ENCODE measurements around the gene CACNG3. TPM values are rescaled to one million over a fixed set of nuclear protein-coding genes. Genes with fewer than 3 reads are reported as not detected.

Gene CACNG3
- total RNA-seq, 3 donors from 2014 or later (not counting 1 experiment from before 2014, with no cell fraction given), result not detected

DNA sequence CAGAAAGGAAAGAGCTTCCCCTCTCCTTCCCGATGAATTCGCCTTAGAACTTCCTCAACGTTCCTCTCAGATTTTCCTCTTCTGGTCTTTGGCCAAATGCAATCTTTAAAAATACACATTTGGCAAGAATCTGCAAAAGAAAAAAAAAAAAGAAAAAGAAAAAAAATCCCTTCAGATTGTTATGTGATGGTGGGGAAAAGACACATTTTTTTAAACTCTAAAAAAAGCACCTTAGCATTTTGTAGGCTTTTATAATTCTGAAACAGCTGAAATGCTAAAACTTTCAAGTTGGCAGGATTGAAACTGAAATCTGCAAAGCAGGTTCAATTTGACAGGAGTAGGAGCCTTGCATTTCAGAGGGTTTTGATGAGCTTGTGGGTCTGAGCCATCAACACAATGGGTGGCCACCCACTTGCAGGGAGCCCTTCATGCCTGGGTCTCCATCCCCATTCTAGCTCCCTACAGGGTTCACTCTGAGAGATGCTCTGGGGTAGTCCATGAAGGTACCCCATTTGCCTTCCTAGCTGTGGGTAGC lies 33.1 kb downstream of the CACNG3 start:
- Histone ChIP-seq H3K4me1 (ENCODE audit: control insufficient read depth, insufficient read depth, low read length) (no peaks in the 10 kb centered on the region), H3K27ac (ENCODE audit: low read length) (no peak overlapping the region), H3K9me3 (ENCODE audit: control insufficient read depth, insufficient read depth, low read length) (no peaks in the 10 kb centered on the region), H3K36me3 (ENCODE audit: control insufficient read depth, insufficient read depth, low read length) (no peaks in the 10 kb centered on the region), H3K4me3 (ENCODE audit: low read length) (no peak overlapping the region), H3K27me3 (ENCODE audit: control insufficient read depth, insufficient read depth, low read length) (no peaks in the 10 kb centered on the region)
- no peak overlapping the region for H3K27ac Mint-ChIP-seq
- DNase-seq (no peak), ATAC-seq (no peak)
- 0% methylated on average over 2 of the region's 3 CpGs for WGBS (ENCODE audit: insufficient coverage)
- H3K9me3 Mint-ChIP-seq, result no peaks in the 10 kb centered on the region
- peaks cover 21 to 35% of the 10 kb centered on the region in 2 donors for H3K27me3 Mint-ChIP-seq (ENCODE audit: low read depth in 2 of 2)
- H3K36me3 Mint-ChIP-seq, result no peaks in the 10 kb centered on the region
- H3K4me3 Mint-ChIP-seq, result no peak overlapping the region
- TF ChIP-seq, protein P1, sequence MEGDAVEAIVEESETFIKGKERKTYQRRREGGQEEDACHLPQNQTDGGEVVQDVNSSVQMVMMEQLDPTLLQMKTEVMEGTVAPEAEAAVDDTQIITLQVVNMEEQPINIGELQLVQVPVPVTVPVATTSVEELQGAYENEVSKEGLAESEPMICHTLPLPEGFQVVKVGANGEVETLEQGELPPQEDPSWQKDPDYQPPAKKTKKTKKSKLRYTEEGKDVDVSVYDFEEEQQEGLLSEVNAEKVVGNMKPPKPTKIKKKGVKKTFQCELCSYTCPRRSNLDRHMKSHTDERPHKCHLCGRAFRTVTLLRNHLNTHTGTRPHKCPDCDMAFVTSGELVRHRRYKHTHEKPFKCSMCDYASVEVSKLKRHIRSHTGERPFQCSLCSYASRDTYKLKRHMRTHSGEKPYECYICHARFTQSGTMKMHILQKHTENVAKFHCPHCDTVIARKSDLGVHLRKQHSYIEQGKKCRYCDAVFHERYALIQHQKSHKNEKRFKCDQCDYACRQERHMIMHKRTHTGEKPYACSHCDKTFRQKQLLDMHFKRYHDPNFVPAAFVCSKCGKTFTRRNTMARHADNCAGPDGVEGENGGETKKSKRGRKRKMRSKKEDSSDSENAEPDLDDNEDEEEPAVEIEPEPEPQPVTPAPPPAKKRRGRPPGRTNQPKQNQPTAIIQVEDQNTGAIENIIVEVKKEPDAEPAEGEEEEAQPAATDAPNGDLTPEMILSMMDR (IDR thresholded peaks at IDR 0.05), result no peak
- no peaks in the 10 kb centered on the region for H3K4me1 Mint-ChIP-seq
- intact Hi-C loops (cut with micrococcal nuclease), result no loop called here

DNA sequence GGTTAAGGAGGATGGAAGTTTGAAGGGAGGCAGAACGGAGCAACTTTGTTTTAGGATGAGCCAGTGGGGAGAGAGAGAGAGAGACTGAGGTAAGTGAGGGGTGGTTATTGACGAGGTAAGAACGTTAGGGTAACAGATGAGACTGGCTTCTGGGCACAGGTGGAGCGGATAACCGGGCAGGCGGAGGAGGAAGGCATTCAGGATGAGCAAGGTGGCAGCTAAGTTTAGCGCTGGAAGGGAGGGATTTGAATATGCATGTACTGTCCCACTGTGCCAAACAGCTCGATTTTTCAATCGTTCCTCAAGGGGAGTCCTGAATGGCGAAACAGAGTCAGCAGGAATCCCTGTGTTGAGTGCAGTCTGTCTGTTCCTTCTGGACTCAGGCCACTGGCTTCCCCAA lies 35.8 kb downstream of the CACNG3 start:
- H3K36me3 ChIP-seq (ENCODE audit: control insufficient read depth, insufficient read depth, low read length), result no peaks in the 10 kb centered on the region
- TF ChIP-seq, protein P1 (IDR thresholded peaks at IDR 0.05), result no peak
- H3K4me3 Mint-ChIP-seq, result no peak overlapping the region
- H3K36me3 Mint-ChIP-seq, result no peaks in the 10 kb centered on the region
- intact Hi-C loops (cut with micrococcal nuclease), result no loop called here
- no peak overlapping the region for H3K27ac ChIP-seq (ENCODE audit: low read length)
- no peaks in the 10 kb centered on the region for H3K4me1 Mint-ChIP-seq
- peaks cover 17 to 45% of the 10 kb centered on the region in 2 donors for H3K27me3 Mint-ChIP-seq (ENCODE audit: low read depth in 2 of 2)
- H3K9me3 ChIP-seq (ENCODE audit: control insufficient read depth, insufficient read depth, low read length), result no peaks in the 10 kb centered on the region
- no peaks in the 10 kb centered on the region for H3K27me3 ChIP-seq (ENCODE audit: control insufficient read depth, insufficient read depth, low read length)
- H3K9me3 Mint-ChIP-seq, result no peaks in the 10 kb centered on the region
- no peaks in the 10 kb centered on the region for H3K4me1 ChIP-seq (ENCODE audit: control insufficient read depth, insufficient read depth, low read length)
- DNase-seq (no peak), ATAC-seq (no peak)
- no peak overlapping the region for H3K4me3 ChIP-seq (ENCODE audit: low read length)
- WGBS (ENCODE audit: insufficient coverage), result 63% methylated on average over 10 of the region's 10 CpGs
- no peak overlapping the region for H3K27ac Mint-ChIP-seq

DNA sequence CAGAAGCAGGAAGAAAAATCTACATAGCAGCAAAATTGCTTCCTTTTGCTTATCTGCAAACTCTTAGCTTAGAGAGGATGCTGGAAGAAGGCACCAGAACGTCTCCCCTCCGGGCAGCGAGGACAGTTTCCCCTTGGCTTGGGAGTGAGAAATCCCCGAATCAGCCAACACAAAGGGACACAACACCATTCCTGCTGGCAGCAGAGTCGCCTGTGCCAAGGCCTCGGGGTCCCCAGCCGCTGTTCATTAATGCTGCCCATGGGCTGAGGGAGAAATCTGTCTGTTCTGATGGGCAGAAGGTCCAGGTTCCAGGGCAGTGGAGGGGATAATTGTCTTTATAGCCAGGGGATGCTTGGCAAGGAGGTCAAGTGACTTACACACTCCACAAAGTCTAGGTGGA lies 38.0 kb downstream of the CACNG3 start:
- TF ChIP-seq, protein P1 (IDR thresholded peaks at IDR 0.05), result no peak
- H3K27me3 Mint-ChIP-seq (ENCODE audit: low read depth in 2 of 2), result peaks cover 19 to 52% of the 10 kb centered on the region in 2 donors

DNA sequence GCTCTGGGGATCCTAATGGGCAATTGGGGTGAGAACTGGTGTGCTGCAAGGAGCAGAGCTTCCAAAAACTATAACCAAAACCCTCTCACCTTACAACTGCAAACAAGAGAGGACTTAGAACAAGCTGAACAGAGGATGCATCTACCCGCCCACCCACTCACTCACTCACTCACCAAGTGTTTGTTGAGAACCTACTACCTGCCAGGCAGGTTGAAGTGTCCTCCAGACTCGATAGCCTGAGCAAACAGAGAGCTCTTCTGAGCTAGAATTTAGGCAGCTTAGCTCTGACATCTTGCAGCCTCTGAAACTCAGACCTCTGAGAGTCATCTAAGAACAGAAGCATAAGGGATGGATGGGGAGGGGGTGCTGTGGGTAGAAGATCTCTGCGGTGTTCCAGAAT lies 41.2 kb downstream of the CACNG3 start:
- Histone ChIP-seq H3K27ac (ENCODE audit: low read length) (no peak overlapping the region), H3K36me3 (ENCODE audit: control insufficient read depth, insufficient read depth, low read length) (no peaks in the 10 kb centered on the region), H3K27me3 (ENCODE audit: control insufficient read depth, insufficient read depth, low read length) (no peaks in the 10 kb centered on the region), H3K9me3 (ENCODE audit: control insufficient read depth, insufficient read depth, low read length) (no peaks in the 10 kb centered on the region), H3K4me1 (ENCODE audit: control insufficient read depth, insufficient read depth, low read length) (no peaks in the 10 kb centered on the region), H3K4me3 (ENCODE audit: low read length) (no peak overlapping the region)
- 54% methylated on average over 3 of the region's 3 CpGs for WGBS (ENCODE audit: insufficient coverage)
- no peaks in the 10 kb centered on the region for H3K9me3 Mint-ChIP-seq
- peaks cover 13 to 36% of the 10 kb centered on the region in 2 donors for H3K27me3 Mint-ChIP-seq (ENCODE audit: low read depth in 2 of 2)
- H3K27ac Mint-ChIP-seq, result no peak overlapping the region
- H3K4me1 Mint-ChIP-seq, result no peaks in the 10 kb centered on the region
- TF ChIP-seq, protein P1 (IDR thresholded peaks at IDR 0.05), result no peak
- DNase-seq, result no peak
- H3K36me3 Mint-ChIP-seq, result no peaks in the 10 kb centered on the region
- H3K4me3 Mint-ChIP-seq, result no peak overlapping the region
- intact Hi-C loops (cut with micrococcal nuclease), result no loop called here
- no peak for ATAC-seq

More for the DNA sequence above, 38.0 kb downstream of the CACNG3 start:
- DNase-seq, result no peak
- no peak overlapping the region for H3K4me3 Mint-ChIP-seq
- no peak overlapping the region for H3K27ac Mint-ChIP-seq
- no peaks in the 10 kb centered on the region for H3K9me3 ChIP-seq (ENCODE audit: control insufficient read depth, insufficient read depth, low read length)
- H3K4me1 ChIP-seq (ENCODE audit: control insufficient read depth, insufficient read depth, low read length), result no peaks in the 10 kb centered on the region
- no peak for ATAC-seq
- intact Hi-C loops (cut with micrococcal nuclease), result no loop called here
- H3K4me1 Mint-ChIP-seq, result no peaks in the 10 kb centered on the region
- H3K36me3 ChIP-seq (ENCODE audit: control insufficient read depth, insufficient read depth, low read length), result no peaks in the 10 kb centered on the region
- H3K36me3 Mint-ChIP-seq, result no peaks in the 10 kb centered on the region
- H3K4me3 ChIP-seq (ENCODE audit: low read length), result no peak overlapping the region
- WGBS (ENCODE audit: insufficient coverage), result 74% methylated on average over 7 of the region's 7 CpGs
- no peaks in the 10 kb centered on the region for H3K27me3 ChIP-seq (ENCODE audit: control insufficient read depth, insufficient read depth, low read length)
- H3K27ac ChIP-seq (ENCODE audit: low read length), result no peak overlapping the region
- no peaks in the 10 kb centered on the region for H3K9me3 Mint-ChIP-seq
